GM12801 (cell line): ENCODE data around the gene ADCY10.

Experiments
- CTCF ChIP-seq: IDR thresholded peaks from one replicate; pipeline ENCODE4 v1.5.1; 2011; ENCODE audit warnings: control low read depth; ENCODE audit not compliant: insufficient read length; ENCODE audit errors: extremely low read depth

ADCY10 gene

GRCh38 chr1:167924543-167925231, 10.8 kb upstream of the ADCY10 start:
- TF ChIP-seq CTCF = no peak

- TF ChIP-seq CTCF = no peak
These were observed 10.2 kb upstream of the ADCY10 start for GRCh38 chr1:167924102-167924501.

GRCh38 chr1:167923324-167924056, 9.6 kb upstream of the ADCY10 start:
- no peak for TF ChIP-seq CTCF

- TF ChIP-seq CTCF = no peak
These were observed 8.7 kb upstream of the ADCY10 start for GRCh38 chr1:167922611-167923074.

- no peak for TF ChIP-seq CTCF
These were observed 8.1 kb upstream of the ADCY10 start for GRCh38 chr1:167922023-167922422.

- TF ChIP-seq CTCF = no peak
These were observed 3.0 kb upstream of the ADCY10 start for GRCh38 chr1:167916766-167917511.

GRCh38 chr1:167915569-167915968, 1.6 kb upstream of the ADCY10 start:
- no peak for TF ChIP-seq CTCF
